Activated B cell treated with CpG ODN at 0.5 μM for 24 hours (primary cell): Measurements from ENCODE around the gene HSDL2. TPM values are rescaled to one million over a fixed set of nuclear protein-coding genes. Genes with fewer than 3 reads are reported as not detected.

Experiments
- ATAC-seq: fragments of 200-7000 bp; cut with Tn5 transposase; one replicate; pipeline ENCODE4 v1.10.0; 2021; ENCODE audit warnings: low read depth, mild to moderate bottlenecking, moderate library complexity
- CTCF ChIA-PET: fragments of 350-600 bp; sonication (Branson Sonifier 250); formaldehyde crosslinking; loops from one replicate; lab custom pipeline; 2021; ENCODE audit warnings: antibody characterized with exemption; lab: Charles Lee
- POLR2A ChIA-PET: fragments of 350-600 bp; sonication (Branson Sonifier 250); formaldehyde crosslinking; loops from one replicate; lab custom pipeline; 2021; ENCODE audit warnings: antibody characterized with exemption; lab: Charles Lee
- DNase-seq: peaks from one replicate; pipeline ENCODE4 v3.0.0; 2022
- H3K27ac Mint-ChIP-seq: one replicate; pipeline ENCODE4 v1.8.0; 2020; ENCODE audit warnings: mixed read lengths
- H3K27me3 Mint-ChIP-seq: one replicate; pipeline ENCODE4 v1.8.0; 2021; ENCODE audit warnings: mixed read lengths
- H3K36me3 Mint-ChIP-seq: one replicate; pipeline ENCODE4 v1.8.0; 2021; ENCODE audit warnings: low read depth, mixed read lengths
- H3K4me1 Mint-ChIP-seq: one replicate; pipeline ENCODE4 v1.8.0; 2021; ENCODE audit warnings: mixed read lengths
- H3K4me3 Mint-ChIP-seq: one replicate; pipeline ENCODE4 v1.8.0; 2020; ENCODE audit warnings: mild to moderate bottlenecking, mixed read lengths
- H3K9me3 Mint-ChIP-seq: one replicate; pipeline ENCODE4 v1.8.0; 2020; ENCODE audit warnings: mixed read lengths
- CTCF ChIP-seq: fragments of 200-600 bp; IDR thresholded peaks from one replicate; pipeline ENCODE4 v1.8.0; 2022; ENCODE audit warnings: antibody characterized with exemption, mild to moderate bottlenecking
- intact Hi-C: fragments of 100-400 bp; cut with micrococcal nuclease; formaldehyde crosslinking; loops from one replicate; pipeline ENCODE4 v1.15.1; 2024
- total RNA-seq: library from RNA; stranded (reverse); gene quantifications from 2 replicates; pipeline ENCODE4 v1.2.3, GENCODE V29; 2022

Gene HSDL2
- total RNA-seq, 1 donor from 2014 or later, result 11.3 TPM

GRCh38 chr9:112487008-112487798, 107.3 kb downstream of the HSDL2 start:
- no peaks in the 10 kb centered on the region for H3K27me3 Mint-ChIP-seq
- DNase-seq (peak; percentile 65), ATAC-seq (peak; percentile 38)
- CTCF ChIA-PET, result interaction anchor here (1.7 kb wide), 1 partner anchor 305 kb away, joined by 6 read pairs; no protein-coding TSS in a partner anchor
- peak overlapping the region; percentile 86 for H3K27ac Mint-ChIP-seq
- peaks cover 9% of the 10 kb centered on the region for H3K36me3 Mint-ChIP-seq
- H3K4me1 Mint-ChIP-seq, result peaks cover 19% of the 10 kb centered on the region
- no peak for TF ChIP-seq CTCF
- POLR2A ChIA-PET, result interaction anchor here (0.8 to 2.8 kb wide), 7 partner anchors 37 to 1004 kb away, joined by 3 to 23 read pairs (median 4); partner anchors contain the start of genes HSDL2 and INIP
- intact Hi-C loops, result loop anchor here (1.0 to 10.0 kb wide), 9 partner anchors 154 to 1002 kb away; partner anchors contain the start of genes DNAJC25, ECPAS, FKBP15 and INIP
- H3K9me3 Mint-ChIP-seq, result no peaks in the 10 kb centered on the region
- peak overlapping the region; percentile 93 for H3K4me3 Mint-ChIP-seq

- POLR2A ChIA-PET, result interaction anchor here (2.8 kb wide), 1 partner anchor 108 kb away, joined by 23 read pairs; the partner anchor contains the start of gene HSDL2
- DNase-seq, result no peak
- H3K4me1 Mint-ChIP-seq, result peaks cover 19% of the 10 kb centered on the region
These were observed 108.0 kb downstream of the HSDL2 start for GRCh38 chr9:112487799-112488340.

GRCh38 chr9:112489039-112489546, 109.2 kb downstream of the HSDL2 start:
- H3K36me3 Mint-ChIP-seq, result peaks cover 19% of the 10 kb centered on the region
- POLR2A ChIA-PET, result no interaction called here
- no peak overlapping the region for H3K27ac Mint-ChIP-seq
- no peaks in the 10 kb centered on the region for H3K27me3 Mint-ChIP-seq
- CTCF ChIA-PET, result interaction anchor here (1.1 kb wide), 1 partner anchor 331 kb away, joined by 4 read pairs; no protein-coding TSS in a partner anchor
- no peak for TF ChIP-seq CTCF
- ATAC-seq (no peak), DNase-seq (no peak)
- intact Hi-C loops, result loop anchor here (5.0 to 10.0 kb wide), 2 partner anchors 392 to 1004 kb away; partner anchors contain the start of gene ECPAS
- H3K9me3 Mint-ChIP-seq, result peaks cover 5% of the 10 kb centered on the region
- peaks cover 19% of the 10 kb centered on the region for H3K4me1 Mint-ChIP-seq
- H3K4me3 Mint-ChIP-seq, result no peak overlapping the region

More at GRCh38 chr9:112487799-112488340, 108.0 kb downstream of the HSDL2 start:
- no peak for ATAC-seq
- intact Hi-C loops, result loop anchor here (1.0 to 10.0 kb wide), 9 partner anchors 155 to 1003 kb away; partner anchors contain the start of genes DNAJC25, ECPAS, FKBP15 and INIP
- H3K4me3 Mint-ChIP-seq, result peak overlapping the region; percentile 93
- CTCF ChIA-PET, result interaction anchor here (1.1 kb wide), 1 partner anchor 332 kb away, joined by 4 read pairs; no protein-coding TSS in a partner anchor
- H3K36me3 Mint-ChIP-seq, result peaks cover 9% of the 10 kb centered on the region
- H3K9me3 Mint-ChIP-seq, result no peaks in the 10 kb centered on the region
- no peak for TF ChIP-seq CTCF
- no peaks in the 10 kb centered on the region for H3K27me3 Mint-ChIP-seq
- peak overlapping the region; percentile 86 for H3K27ac Mint-ChIP-seq

- DNase-seq (no peak), ATAC-seq (no peak)
- CTCF ChIA-PET, result no interaction called here
- POLR2A ChIA-PET, result no interaction called here
- peaks cover 26% of the 10 kb centered on the region for H3K36me3 Mint-ChIP-seq
- H3K27me3 Mint-ChIP-seq, result no peaks in the 10 kb centered on the region
- peaks cover 19% of the 10 kb centered on the region for H3K4me1 Mint-ChIP-seq
- intact Hi-C loops, result loop anchor here (5.0 to 10.0 kb wide), 2 partner anchors 393 to 1005 kb away; partner anchors contain the start of gene ECPAS
- H3K27ac Mint-ChIP-seq, result no peak overlapping the region
- peaks cover 9% of the 10 kb centered on the region for H3K9me3 Mint-ChIP-seq
- no peak for TF ChIP-seq CTCF
- no peak overlapping the region for H3K4me3 Mint-ChIP-seq
These were observed 110.2 kb downstream of the HSDL2 start for GRCh38 chr9:112489876-112490666.
